ENCODE data around the gene YWHAG. TPM values are rescaled to one million over a fixed set of nuclear protein-coding genes. Genes with fewer than 3 reads are reported as not detected.

YWHAG gene
- total and polyA plus RNA-seq, 2 of the 13 experiments (the other 11 are each of a cell fraction or from before 2014, with no cell fraction given): 36.9 to 67.5 TPM

GRCh38 chr7:76303202-76304147 is 55.3 kb downstream of the YWHAG start (continued):
- TF ChIP-seq ZNF713 (CRISPR knock-in tag; IDR thresholded peaks at IDR 0.05) (no peak), MYC (CRISPR knock-in tag; IDR thresholded peaks at IDR 0.05; ENCODE audit: borderline replicate concordance) (peak; percentile 64), NFRKB (IDR thresholded peaks at IDR 0.05) (no peak), ZNF576 (CRISPR knock-in tag; IDR thresholded peaks at IDR 0.05) (no peak), NR2C2 (CRISPR knock-in tag; IDR thresholded peaks at IDR 0.05; ENCODE audit: borderline replicate concordance) (no peak), ZHX1 (CRISPR knock-in tag; IDR thresholded peaks at IDR 0.05; ENCODE audit: low read depth) (no peak), ZNF773 (CRISPR knock-in tag; IDR thresholded peaks at IDR 0.05; ENCODE audit: borderline replicate concordance) (no peak), NFYB (CRISPR knock-in tag; IDR thresholded peaks at IDR 0.05) (0 out of 2 replicates have a peak, but pooled peaks have one; percentile 30), ZNF280D (CRISPR knock-in tag; IDR thresholded peaks at IDR 0.05) (no peak), TOPORS (CRISPR knock-in tag; IDR thresholded peaks at IDR 0.05) (no peak), ZNF451 (CRISPR knock-in tag; IDR thresholded peaks at IDR 0.05) (peak; percentile 49; the same call in 1 of the 2 replicates), PCBP2 (optimal IDR thresholded peaks at IDR 0.05; ENCODE audit: low read depth, low read length, poor library complexity, severe bottlenecking) (no peak), HMGXB3 (CRISPR knock-in tag; IDR thresholded peaks at IDR 0.05; ENCODE audit: borderline replicate concordance) (0 out of 2 replicates have a peak, but pooled peaks have one; percentile 21), GPBP1L1 (CRISPR knock-in tag; IDR thresholded peaks at IDR 0.05) (no peak), MLX (CRISPR knock-in tag; IDR thresholded peaks at IDR 0.05) (no peak)
